Measurements from ENCODE around the gene TTC39A.

TTC39A gene

GRCh38 chr1:51322417-51323101 is 7.8 kb downstream of the TTC39A start:
- H4K20me1 ChIP-seq (ENCODE audit: insufficient read depth, low read length): no peaks in the 10 kb centered on the region
- H3K9me3 ChIP-seq (ENCODE audit: low read length): no peaks in the 10 kb centered on the region
- no peak overlapping the region for H2AFZ ChIP-seq (ENCODE audit: low read length)
- H3K79me2 ChIP-seq (ENCODE audit: insufficient read depth, low read length): no peaks in the 10 kb centered on the region
- no peak overlapping the region for H3K4me2 ChIP-seq (ENCODE audit: low read length)
- H3F3A ChIP-seq (ENCODE audit: insufficient read depth, low read length): no peaks in the 10 kb centered on the region
- no peaks in the 10 kb centered on the region for H3K27me3 ChIP-seq (ENCODE audit: insufficient read depth, low read length)
- H3K4me3 ChIP-seq (ENCODE audit: low read depth, low read length, poor library complexity, severe bottlenecking): no peak overlapping the region
- TF ChIP-seq CTCF (IDR thresholded peaks at IDR 0.05; ENCODE audit: low read length) (no peak), EZH2 (IDR thresholded peaks at IDR 0.05; ENCODE audit: borderline replicate concordance, low read length) (no peak)
- no peak overlapping the region for H3K27ac ChIP-seq (ENCODE audit: low read depth, low read length, poor library complexity, severe bottlenecking)
- H3K9ac ChIP-seq (ENCODE audit: low read length): no peak overlapping the region
- H3K4me1 ChIP-seq (ENCODE audit: insufficient read depth, low read length, severe bottlenecking): no peaks in the 10 kb centered on the region
- no peaks in the 10 kb centered on the region for H3K9me2 ChIP-seq (ENCODE audit: low read depth, low read length)
- H3K36me3 ChIP-seq (ENCODE audit: insufficient read depth, low read length): no peaks in the 10 kb centered on the region

GRCh38 chr1:51321924-51322280 is 8.5 kb downstream of the TTC39A start:
- H3K4me2 ChIP-seq (ENCODE audit: low read length): no peak overlapping the region
- H2AFZ ChIP-seq (ENCODE audit: low read length): no peak overlapping the region
- no peak overlapping the region for H3K4me3 ChIP-seq (ENCODE audit: low read depth, low read length, poor library complexity, severe bottlenecking)
- H3K27ac ChIP-seq (ENCODE audit: low read depth, low read length, poor library complexity, severe bottlenecking): no peak overlapping the region
- H3K9me2 ChIP-seq (ENCODE audit: low read depth, low read length): no peaks in the 10 kb centered on the region
- H3K9me3 ChIP-seq (ENCODE audit: low read length): no peaks in the 10 kb centered on the region
- H4K20me1 ChIP-seq (ENCODE audit: insufficient read depth, low read length): no peaks in the 10 kb centered on the region
- no peaks in the 10 kb centered on the region for H3K36me3 ChIP-seq (ENCODE audit: insufficient read depth, low read length)
- H3F3A ChIP-seq (ENCODE audit: insufficient read depth, low read length): no peaks in the 10 kb centered on the region
- no peaks in the 10 kb centered on the region for H3K4me1 ChIP-seq (ENCODE audit: insufficient read depth, low read length, severe bottlenecking)
- no peak overlapping the region for H3K9ac ChIP-seq (ENCODE audit: low read length)
- TF ChIP-seq CTCF (IDR thresholded peaks at IDR 0.05; ENCODE audit: low read length) (no peak), EZH2 (IDR thresholded peaks at IDR 0.05; ENCODE audit: borderline replicate concordance, low read length) (no peak)
- no peaks in the 10 kb centered on the region for H3K27me3 ChIP-seq (ENCODE audit: insufficient read depth, low read length)
- no peaks in the 10 kb centered on the region for H3K79me2 ChIP-seq (ENCODE audit: insufficient read depth, low read length)

- H3K36me3 ChIP-seq (ENCODE audit: insufficient read depth, low read length): no peaks in the 10 kb centered on the region
- no peaks in the 10 kb centered on the region for H3K27me3 ChIP-seq (ENCODE audit: insufficient read depth, low read length)
- no peak overlapping the region for H3K4me3 ChIP-seq (ENCODE audit: low read depth, low read length, poor library complexity, severe bottlenecking)
- no peaks in the 10 kb centered on the region for H3K9me3 ChIP-seq (ENCODE audit: low read length)
- H3F3A ChIP-seq (ENCODE audit: insufficient read depth, low read length): no peaks in the 10 kb centered on the region
- H4K20me1 ChIP-seq (ENCODE audit: insufficient read depth, low read length): no peaks in the 10 kb centered on the region
- no peaks in the 10 kb centered on the region for H3K79me2 ChIP-seq (ENCODE audit: insufficient read depth, low read length)
- no peak overlapping the region for H3K9ac ChIP-seq (ENCODE audit: low read length)
- no peaks in the 10 kb centered on the region for H3K4me1 ChIP-seq (ENCODE audit: insufficient read depth, low read length, severe bottlenecking)
- no peaks in the 10 kb centered on the region for H3K9me2 ChIP-seq (ENCODE audit: low read depth, low read length)
- H2AFZ ChIP-seq (ENCODE audit: low read length): no peak overlapping the region
- no peak for TF ChIP-seq CTCF (IDR thresholded peaks at IDR 0.05; ENCODE audit: low read length)
- TF ChIP-seq EZH2 (IDR thresholded peaks at IDR 0.05; ENCODE audit: borderline replicate concordance, low read length): no peak
- H3K4me2 ChIP-seq (ENCODE audit: low read length): no peak overlapping the region
- no peak overlapping the region for H3K27ac ChIP-seq (ENCODE audit: low read depth, low read length, poor library complexity, severe bottlenecking)
Observed at GRCh38 chr1:51320967-51321923, 9.1 kb downstream of the TTC39A start.
